PFSK-1 (cell line): ENCODE results near the gene NR3C1.

ENCODE experiments used
- POLR2AphosphoS5 ChIP-seq: IDR thresholded peaks from 2 replicates; pipeline ENCODE4 v1.6.1; 2012; ENCODE audit warnings: low read depth, mild to moderate bottlenecking, control low read depth, low read length, moderate library complexity
- TF ChIP-seq, protein P1 (sequence below), 2 experiments: IDR thresholded peaks; 2 replicates each; pipeline versions ENCODE4 v1.6.1 to v1.8.0; 2011 to 2012; ENCODE audit warnings: low read depth in 2 of 2, low read length in 2 of 2, control low read depth in 1 of 2, inconsistent platforms in 1 of 2, mild to moderate bottlenecking in 1 of 2, moderate library complexity in 1 of 2; ENCODE audit not compliant: insufficient read depth in 1 of 2

DNA sequence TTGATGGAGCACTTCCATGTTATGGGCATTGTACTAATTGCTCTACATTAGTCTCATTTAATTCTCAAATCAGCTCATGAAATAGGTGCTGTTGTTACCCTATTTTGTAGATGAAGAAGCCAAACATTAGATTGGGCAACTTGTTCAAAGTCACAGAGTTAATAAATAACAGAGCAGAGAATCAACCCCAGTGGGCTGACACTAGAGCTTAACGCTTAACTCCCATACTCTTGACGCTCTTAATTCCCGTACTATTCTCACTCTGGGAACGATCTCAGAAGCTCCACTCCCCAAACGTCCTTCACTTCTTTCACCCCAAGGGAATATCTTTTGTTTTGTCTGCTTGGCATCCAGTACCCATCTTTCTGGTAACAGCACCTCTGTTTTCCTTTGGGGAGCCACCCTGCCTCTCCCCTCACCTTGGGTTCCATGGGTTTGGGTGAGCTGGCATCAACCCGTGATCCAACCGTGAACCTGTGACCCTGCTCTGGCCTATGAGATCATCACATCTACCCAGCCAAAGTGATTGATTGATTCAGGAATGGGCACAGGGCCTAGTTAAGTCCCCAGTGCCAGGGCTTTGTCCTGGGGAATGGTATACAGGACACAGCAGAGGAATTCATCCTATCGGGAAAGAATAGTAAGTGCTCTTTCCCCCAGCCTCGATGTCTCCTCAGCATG is 169.2 kb downstream of the NR3C1 start:
- no peak for TF ChIP-seq POLR2AphosphoS5
- TF ChIP-seq, protein P1, sequence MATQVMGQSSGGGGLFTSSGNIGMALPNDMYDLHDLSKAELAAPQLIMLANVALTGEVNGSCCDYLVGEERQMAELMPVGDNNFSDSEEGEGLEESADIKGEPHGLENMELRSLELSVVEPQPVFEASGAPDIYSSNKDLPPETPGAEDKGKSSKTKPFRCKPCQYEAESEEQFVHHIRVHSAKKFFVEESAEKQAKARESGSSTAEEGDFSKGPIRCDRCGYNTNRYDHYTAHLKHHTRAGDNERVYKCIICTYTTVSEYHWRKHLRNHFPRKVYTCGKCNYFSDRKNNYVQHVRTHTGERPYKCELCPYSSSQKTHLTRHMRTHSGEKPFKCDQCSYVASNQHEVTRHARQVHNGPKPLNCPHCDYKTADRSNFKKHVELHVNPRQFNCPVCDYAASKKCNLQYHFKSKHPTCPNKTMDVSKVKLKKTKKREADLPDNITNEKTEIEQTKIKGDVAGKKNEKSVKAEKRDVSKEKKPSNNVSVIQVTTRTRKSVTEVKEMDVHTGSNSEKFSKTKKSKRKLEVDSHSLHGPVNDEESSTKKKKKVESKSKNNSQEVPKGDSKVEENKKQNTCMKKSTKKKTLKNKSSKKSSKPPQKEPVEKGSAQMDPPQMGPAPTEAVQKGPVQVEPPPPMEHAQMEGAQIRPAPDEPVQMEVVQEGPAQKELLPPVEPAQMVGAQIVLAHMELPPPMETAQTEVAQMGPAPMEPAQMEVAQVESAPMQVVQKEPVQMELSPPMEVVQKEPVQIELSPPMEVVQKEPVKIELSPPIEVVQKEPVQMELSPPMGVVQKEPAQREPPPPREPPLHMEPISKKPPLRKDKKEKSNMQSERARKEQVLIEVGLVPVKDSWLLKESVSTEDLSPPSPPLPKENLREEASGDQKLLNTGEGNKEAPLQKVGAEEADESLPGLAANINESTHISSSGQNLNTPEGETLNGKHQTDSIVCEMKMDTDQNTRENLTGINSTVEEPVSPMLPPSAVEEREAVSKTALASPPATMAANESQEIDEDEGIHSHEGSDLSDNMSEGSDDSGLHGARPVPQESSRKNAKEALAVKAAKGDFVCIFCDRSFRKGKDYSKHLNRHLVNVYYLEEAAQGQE (IDR thresholded peaks at IDR 0.05; ENCODE audit: insufficient read depth in 1 of 2, low read depth in 2 of 2, low read length in 2 of 2) = no peak
